Fibroblast of mammary gland (primary cell): ENCODE results near the gene HIRA.
"Not testable (repeated sequence)": the region's sequence is repeated elsewhere in the genome, so short reads cannot be mapped to it uniquely, and the experiment has no call there.

Experiments used
- DNase-seq: peaks from one replicate; pipeline ENCODE4 v3.0.0-alpha.2; 2010; ENCODE audit warnings: low read depth
- H3K4me3 ChIP-seq: 2 replicates; pipeline ENCODE4 v1.5.1; 2011; ENCODE audit warnings: low read depth, mild to moderate bottlenecking, low read length, moderate library complexity; ENCODE audit not compliant: control insufficient read depth
- TF ChIP-seq, protein P1 (sequence below): conservative IDR thresholded peaks from 2 replicates; pipeline ENCODE4 v1.5.1; 2011; ENCODE audit warnings: low read depth, low read length, inconsistent platforms; ENCODE audit not compliant: control insufficient read depth, insufficient read depth

The HIRA gene

DNA sequence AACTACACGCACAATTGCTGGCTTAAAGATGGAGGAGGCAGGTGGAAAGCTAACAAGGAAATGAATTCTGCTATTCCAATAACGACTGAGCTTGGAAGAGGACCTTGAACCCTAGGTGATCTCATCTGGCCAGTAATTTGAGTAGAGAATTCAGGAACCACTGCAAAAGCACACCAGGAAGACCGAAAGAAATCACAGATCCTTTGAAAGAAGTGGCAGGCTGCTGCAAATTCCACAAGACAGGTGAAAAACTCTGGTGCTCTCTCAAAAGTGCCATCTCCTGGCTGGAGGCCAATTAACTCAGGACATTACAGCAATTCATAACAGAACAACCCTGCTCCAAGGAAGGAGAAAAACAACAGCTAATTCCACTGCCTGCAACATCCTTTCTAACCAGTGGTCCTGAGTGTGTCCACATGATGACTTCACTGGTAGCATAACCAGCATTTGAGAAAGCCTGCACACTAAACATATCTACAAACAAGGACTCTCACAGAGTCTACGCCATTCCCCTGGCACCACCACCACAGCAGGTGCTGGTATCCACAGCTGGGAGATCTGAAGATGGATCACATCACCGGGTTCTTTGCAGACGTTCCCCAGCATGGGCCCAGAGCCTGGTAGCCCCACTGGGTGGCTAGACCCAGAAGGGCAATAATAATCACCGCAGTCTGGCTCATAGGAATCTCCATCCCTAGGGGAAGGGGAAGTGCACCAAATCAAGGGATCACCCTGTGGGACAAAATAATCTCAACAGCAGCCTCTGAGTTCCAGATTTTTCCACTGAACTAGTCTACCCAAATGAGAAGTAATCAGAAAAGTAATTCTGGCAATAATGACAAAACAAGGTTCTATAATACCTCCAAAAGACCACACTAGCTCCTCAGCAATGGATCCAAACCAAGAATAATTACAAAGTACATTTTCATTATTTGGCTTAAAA is 95.1 kb downstream of the HIRA start:
- no peak overlapping the region for H3K4me3 ChIP-seq
- TF ChIP-seq, protein P1, sequence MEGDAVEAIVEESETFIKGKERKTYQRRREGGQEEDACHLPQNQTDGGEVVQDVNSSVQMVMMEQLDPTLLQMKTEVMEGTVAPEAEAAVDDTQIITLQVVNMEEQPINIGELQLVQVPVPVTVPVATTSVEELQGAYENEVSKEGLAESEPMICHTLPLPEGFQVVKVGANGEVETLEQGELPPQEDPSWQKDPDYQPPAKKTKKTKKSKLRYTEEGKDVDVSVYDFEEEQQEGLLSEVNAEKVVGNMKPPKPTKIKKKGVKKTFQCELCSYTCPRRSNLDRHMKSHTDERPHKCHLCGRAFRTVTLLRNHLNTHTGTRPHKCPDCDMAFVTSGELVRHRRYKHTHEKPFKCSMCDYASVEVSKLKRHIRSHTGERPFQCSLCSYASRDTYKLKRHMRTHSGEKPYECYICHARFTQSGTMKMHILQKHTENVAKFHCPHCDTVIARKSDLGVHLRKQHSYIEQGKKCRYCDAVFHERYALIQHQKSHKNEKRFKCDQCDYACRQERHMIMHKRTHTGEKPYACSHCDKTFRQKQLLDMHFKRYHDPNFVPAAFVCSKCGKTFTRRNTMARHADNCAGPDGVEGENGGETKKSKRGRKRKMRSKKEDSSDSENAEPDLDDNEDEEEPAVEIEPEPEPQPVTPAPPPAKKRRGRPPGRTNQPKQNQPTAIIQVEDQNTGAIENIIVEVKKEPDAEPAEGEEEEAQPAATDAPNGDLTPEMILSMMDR, result no peak
- no peak for DNase-seq

GRCh38 chr22:19331975-19332374 is 99.6 kb downstream of the HIRA start:
- no peak overlapping the region for H3K4me3 ChIP-seq
- DNase-seq, result no peak
- TF ChIP-seq, protein P1, result no peak

GRCh38 chr22:19331474-19331873 is 100.1 kb downstream of the HIRA start:
- no peak overlapping the region for H3K4me3 ChIP-seq
- TF ChIP-seq, protein P1, result no peak
- DNase-seq, result no peak

GRCh38 chr22:19330865-19331418 is 100.6 kb downstream of the HIRA start:
- TF ChIP-seq, protein P1, result no peak
- no peak for DNase-seq
- no peak overlapping the region for H3K4me3 ChIP-seq

DNA sequence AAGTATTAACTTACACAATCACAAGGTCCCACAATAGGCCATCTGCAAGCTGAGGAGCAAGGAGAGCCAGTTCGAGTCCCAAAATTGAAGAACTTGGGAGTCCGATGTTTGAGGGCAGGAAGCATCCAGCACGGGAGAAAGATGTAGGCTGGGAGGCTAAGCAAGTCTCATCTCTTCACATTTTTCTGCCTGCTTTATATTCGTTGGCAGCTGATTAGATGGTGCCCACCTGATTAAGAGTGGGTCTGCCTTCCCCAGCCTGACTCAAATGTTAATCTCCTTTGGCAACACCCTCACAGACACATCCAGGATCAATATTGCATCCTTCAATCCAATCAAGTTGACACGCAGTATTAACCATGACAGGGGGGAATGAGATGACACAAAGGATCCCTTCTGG is 101.3 kb downstream of the HIRA start:
- not testable (repeated sequence) for H3K4me3 ChIP-seq, DNase-seq

GRCh38 chr22:19329454-19329853 is 102.1 kb downstream of the HIRA start:
- H3K4me3 ChIP-seq, result no peak overlapping the region
- TF ChIP-seq, protein P1, result no peak
- no peak for DNase-seq

DNA sequence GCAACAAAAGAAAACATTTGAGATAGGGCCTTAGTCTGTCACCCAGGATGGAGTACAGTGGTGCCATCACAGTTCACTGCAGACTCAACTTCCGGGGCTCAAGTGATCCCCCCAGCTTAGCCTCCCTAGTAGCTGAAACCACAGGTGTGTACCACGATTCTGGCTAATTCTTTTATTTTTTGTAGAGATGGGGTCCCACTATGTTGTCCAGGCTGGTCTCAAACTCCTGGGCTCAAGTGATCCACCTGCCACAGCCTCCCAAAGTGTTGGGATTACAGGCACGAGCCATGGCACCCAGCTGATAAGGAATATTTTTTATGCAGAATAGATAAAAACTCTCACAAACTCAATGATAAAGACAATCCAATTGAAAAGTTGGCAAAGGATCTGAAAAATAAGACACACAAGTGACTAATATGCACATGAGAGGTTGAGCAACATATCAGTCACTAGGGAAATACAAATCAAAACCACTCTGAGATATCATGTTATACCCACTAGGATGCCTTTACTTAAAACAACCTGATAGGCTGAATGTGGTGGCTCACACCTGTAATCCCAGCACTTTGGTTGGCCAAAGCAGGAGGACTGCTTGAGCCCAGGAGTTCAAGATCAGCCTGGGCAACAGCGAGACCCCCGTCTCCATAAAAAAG is 106.1 kb downstream of the HIRA start:
- no peak overlapping the region for H3K4me3 ChIP-seq
- TF ChIP-seq, protein P1, result no peak
- DNase-seq, result peak; percentile 88

DNA sequence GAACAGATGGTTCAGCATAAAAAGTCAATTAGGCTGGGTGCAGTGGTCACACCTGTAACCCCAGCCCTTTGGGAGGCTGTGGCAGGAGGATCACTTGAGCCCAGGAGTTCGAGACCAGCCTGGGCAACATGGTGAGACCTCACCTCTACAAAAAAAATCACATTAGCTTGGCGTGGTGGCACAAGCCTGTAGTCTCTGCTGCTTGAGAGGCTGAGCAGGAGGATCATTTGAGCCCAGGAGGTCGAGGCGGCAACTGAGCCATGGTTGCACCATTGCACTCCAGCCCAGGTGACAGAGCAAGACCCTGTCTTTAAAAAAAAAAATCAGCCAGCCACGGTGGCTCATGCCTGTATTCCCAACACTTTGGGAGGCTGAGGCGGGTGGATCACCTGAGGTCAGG is 108.1 kb downstream of the HIRA start:
- DNase-seq, H3K4me3 ChIP-seq: not testable (repeated sequence)
